COR-L47 (cell line): Measurements from ENCODE around the gene MEIS1.

Experiments
- DNase-seq: peaks from one replicate; lab custom pipeline; 2025; lab: John Stamatoyannopoulos, UW

Gene MEIS1

GRCh38 chr2:66535574-66536289 is 100.8 kb downstream of the MEIS1 start:
- no peak for DNase-seq

- no peak for DNase-seq
Observed at GRCh38 chr2:66536290-66536673, 101.4 kb downstream of the MEIS1 start.

GRCh38 chr2:66536997-66537396 is 102.1 kb downstream of the MEIS1 start:
- DNase-seq = peak; percentile 93

GRCh38 chr2:66538291-66538690 is 103.4 kb downstream of the MEIS1 start:
- DNase-seq = no peak

DNA sequence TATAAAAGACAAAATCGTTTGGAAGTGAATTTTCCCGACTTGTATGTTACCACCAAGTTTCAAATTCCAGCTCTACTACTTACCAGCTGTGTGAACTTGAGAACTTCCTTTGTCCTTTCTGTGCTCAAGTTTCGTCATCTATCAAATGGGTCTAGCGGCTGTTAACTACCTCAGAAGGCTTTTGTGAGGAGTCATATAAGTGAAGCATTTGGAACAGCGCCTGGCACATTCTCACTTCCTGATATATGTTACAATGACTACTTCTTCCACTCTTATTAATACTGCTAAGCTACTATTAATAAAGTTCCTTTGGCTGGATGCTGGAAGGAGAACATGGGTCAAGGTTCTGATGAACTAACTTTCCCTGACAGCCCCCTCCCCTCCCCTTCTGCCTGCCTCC is 104.5 kb downstream of the MEIS1 start:
- DNase-seq = no peak

DNA sequence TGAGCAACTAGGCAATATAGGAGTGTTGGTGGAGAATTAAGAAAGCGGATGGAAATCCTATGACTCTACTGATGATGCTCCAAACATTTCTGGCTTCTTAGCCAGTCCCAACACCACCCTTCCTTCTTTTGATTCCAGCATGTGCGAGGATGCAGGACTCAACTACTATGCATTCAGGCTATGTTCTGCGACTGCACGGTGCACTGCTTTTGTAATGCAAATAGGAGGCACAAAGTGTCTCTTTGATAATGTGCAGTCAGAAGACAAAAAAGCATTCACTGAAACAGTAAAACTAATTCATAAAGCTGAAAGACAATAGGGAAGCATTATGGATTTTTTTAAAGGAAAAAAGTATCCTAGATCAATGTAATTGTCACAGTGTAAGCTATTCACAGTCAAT is 106.7 kb downstream of the MEIS1 start:
- DNase-seq = no peak

GRCh38 chr2:66543257-66543767 is 108.4 kb downstream of the MEIS1 start:
- DNase-seq = peak; percentile 46

GRCh38 chr2:66544258-66544657 is 109.3 kb downstream of the MEIS1 start:
- DNase-seq = no peak

GRCh38 chr2:66545258-66545657 is 110.3 kb downstream of the MEIS1 start:
- DNase-seq = no peak

DNA sequence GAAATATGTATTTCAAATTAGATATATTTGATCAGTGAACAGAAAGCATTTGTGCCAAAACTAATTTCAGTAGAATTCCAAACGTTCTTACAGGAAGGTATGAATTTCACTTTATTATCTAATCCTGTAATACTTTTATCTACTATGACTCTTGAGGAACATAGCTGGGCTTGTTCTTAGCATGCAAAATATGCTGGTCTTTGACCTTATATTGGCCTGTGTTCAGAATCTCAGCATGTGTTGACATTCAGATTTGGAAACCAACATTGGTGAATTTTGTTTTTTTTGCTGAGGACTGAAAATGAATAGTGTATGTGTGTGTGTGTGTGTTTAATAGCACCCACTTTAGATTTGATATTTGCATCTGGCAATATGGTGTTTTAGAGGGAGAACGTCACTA is 112.2 kb downstream of the MEIS1 start:
- no peak for DNase-seq

DNA sequence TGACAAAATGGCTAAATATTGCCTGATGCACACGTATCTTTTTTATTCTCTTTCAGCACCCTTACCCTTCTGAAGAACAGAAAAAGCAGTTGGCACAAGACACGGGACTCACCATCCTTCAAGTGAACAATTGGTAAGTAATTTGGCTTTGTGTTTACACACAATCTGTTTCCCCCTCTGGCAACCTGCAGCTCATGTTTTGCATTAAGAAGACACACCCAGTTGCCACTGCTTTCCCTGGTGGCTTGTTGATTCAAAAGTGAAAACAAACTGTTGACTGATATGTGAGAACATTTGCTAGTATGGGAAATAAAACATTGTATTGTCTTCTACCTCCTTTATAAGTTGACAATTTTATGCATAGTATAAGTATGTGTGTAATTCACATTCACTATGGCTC is 113.0 kb downstream of the MEIS1 start:
- DNase-seq = peak; percentile 82

- DNase-seq = no peak
Observed at GRCh38 chr2:66548422-66548821, 113.5 kb downstream of the MEIS1 start.

- no peak for DNase-seq
Observed at GRCh38 chr2:66550826-66551225, 115.9 kb downstream of the MEIS1 start.

GRCh38 chr2:66553370-66553769 is 118.4 kb downstream of the MEIS1 start:
- peak; percentile 80 for DNase-seq

DNA sequence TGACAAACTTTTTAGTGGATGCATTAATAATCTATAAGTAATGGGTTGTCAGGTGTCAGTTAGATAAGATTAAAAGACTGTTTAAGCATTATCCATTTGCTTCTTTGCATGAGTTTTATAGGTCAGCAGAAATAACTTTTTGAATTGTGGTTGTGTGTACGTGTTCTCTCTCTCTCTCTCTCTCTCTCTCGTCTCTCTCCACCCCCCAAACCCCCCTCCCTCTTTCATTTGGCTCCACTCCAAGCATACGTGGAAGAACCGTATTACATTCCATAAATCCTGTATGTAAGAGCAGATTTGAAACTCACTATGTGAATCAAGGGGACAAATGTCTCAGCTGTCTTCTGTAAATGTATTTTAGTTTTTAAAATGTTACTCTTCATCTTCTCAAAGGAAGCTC is 120.2 kb downstream of the MEIS1 start:
- DNase-seq = peak; percentile 30

DNA sequence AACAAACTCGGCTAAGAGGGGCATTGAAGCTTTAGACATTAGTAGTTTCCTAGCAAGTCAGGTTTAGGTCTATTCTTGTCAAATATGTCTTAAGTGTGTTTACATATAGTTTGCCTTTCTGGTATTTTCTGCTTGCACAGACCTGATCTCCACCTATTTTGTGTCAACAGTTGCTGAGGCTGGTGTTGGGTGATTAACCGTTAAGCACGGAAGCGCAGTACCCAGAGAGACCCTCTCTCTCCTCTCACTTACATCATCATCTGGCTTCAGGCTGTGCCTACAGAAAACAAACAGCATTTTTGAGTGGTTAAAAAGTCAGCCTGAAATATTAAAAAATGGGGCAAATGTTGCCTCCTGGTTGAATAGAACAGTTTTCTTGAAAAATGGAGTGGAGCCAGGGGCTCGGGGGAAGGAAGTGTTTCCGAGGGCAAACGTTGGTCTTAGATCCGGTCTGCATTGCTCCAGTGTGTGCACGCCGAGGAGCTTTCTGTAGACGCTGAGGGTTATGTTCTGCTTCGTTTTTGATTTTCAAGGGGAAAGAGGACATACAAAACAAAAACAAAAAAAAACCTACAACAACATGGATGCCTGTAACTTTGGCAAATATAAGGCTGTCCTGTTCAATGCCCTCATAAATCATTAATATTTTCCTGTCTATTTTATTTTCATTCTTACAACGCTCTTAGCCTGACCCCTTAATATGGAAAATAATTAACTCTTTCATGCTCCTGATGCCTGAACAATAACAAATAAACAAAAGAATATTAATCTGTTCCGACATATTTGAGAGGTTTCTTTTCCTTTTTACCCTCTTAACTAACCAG is 120.8 kb downstream of the MEIS1 start:
- peak; percentile 23 for DNase-seq

DNA sequence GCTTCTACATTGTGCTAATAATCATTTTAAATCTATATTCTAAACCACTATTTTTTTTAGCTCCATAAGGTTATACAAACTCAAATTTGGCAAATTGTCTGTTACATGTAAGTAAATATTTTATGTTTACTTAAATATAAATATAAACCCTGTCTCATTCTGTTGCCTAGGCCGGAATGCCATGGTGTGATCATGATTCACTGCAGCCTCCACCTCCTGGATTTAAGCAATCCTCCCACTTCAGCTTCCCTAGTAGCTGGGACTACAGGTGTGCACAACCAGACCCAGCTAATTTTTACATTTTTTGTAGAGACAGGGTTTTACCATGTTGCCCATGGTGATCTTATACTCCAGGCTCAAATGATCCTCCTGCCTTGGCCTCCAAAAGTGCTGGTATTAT is 124.7 kb downstream of the MEIS1 start:
- no peak for DNase-seq

- DNase-seq = no peak
Observed at GRCh38 chr2:66560683-66561082, 125.8 kb downstream of the MEIS1 start.

- DNase-seq = peak; percentile 19
Observed at GRCh38 chr2:66561645-66562303, 126.8 kb downstream of the MEIS1 start.

GRCh38 chr2:66562304-66562685 is 127.4 kb downstream of the MEIS1 start:
- DNase-seq = no peak

GRCh38 chr2:66563473-66563872 is 128.5 kb downstream of the MEIS1 start:
- DNase-seq = no peak

DNA sequence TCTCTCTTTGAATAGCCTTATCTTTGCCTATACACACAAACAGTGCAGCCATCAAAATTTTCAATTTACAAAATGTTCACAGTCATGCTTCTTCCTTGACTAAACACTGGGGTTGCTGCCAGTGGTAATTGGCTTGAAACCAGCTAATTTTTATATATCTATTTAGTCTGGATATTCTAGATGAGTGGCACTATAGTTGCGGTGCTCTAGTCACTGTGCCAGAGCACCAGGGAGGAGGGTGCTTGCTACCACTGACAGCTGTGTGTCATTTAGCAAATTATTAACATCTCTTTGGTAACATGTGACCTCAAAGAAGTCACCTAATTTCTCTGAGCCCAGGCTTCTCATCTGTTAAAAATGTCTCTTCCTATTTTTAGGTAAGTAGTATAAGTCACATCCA is 130.4 kb downstream of the MEIS1 start:
- peak; percentile 32 for DNase-seq
